Fibroblast of lung (primary cell): ENCODE data around the gene TMED8. TPM values are rescaled to one million over a fixed set of nuclear protein-coding genes. Genes with fewer than 3 reads are reported as not detected.

Source experiments
- DNase-seq, 2 donors: peaks; one replicate each; pipeline versions ENCODE4 v3.0.0 to v3.0.0-alpha.2; 2010; ENCODE audit warnings: low read depth in 2 of 2
- H2AFZ ChIP-seq: 2 replicates; pipeline ENCODE4 v1.5.1; 2012; ENCODE audit warnings: low read length, control low read depth, inconsistent platforms
- H3K27ac ChIP-seq: 2 replicates; pipeline ENCODE4 v1.5.1; 2011; ENCODE audit warnings: low read length, control low read depth; ENCODE audit not compliant: insufficient read depth
- H3K27me3 ChIP-seq: 2 replicates; pipeline ENCODE4 v1.5.1; 2011; ENCODE audit warnings: mild to moderate bottlenecking, low read length; ENCODE audit not compliant: control insufficient read depth, insufficient read depth
- H3K36me3 ChIP-seq: 2 replicates; pipeline ENCODE4 v1.5.1; 2011; ENCODE audit warnings: low read length; ENCODE audit not compliant: control insufficient read depth, insufficient read depth
- H3K4me1 ChIP-seq: 2 replicates; pipeline ENCODE4 v1.5.1; 2011; ENCODE audit warnings: low read length; ENCODE audit not compliant: control insufficient read depth, insufficient read depth; ENCODE audit errors: extremely low read depth
- H3K4me2 ChIP-seq: 2 replicates; pipeline ENCODE4 v1.5.1; 2011; ENCODE audit warnings: low read length, control low read depth; ENCODE audit not compliant: insufficient read depth; ENCODE audit errors: extremely low read depth
- H3K4me3 ChIP-seq, 4 experiments: fragments of 200-600 bp in 1 of 4; sonication (generic) in 1 of 4; replicated peaks in 1 of 4; 2 replicates each; pipeline ENCODE4 v1.5.1; 2011 to 2016; ENCODE audit warnings: low read length in 4 of 4, low read depth in 3 of 4, mild to moderate bottlenecking in 3 of 4, control low read depth in 2 of 4, inconsistent platforms in 1 of 4, mixed read lengths in 1 of 4; ENCODE audit not compliant: insufficient read depth in 1 of 4; ENCODE audit errors: control extremely low read depth in 1 of 4
- H3K79me2 ChIP-seq: 2 replicates; pipeline ENCODE4 v1.5.1; 2012; ENCODE audit warnings: mild to moderate bottlenecking, low read length, inconsistent platforms; ENCODE audit not compliant: control insufficient read depth, insufficient read depth
- H3K9ac ChIP-seq: 2 replicates; pipeline ENCODE4 v1.5.1; 2011; ENCODE audit warnings: mild to moderate bottlenecking, low read length, control low read depth; ENCODE audit not compliant: insufficient read depth
- H3K9me3 ChIP-seq: 2 replicates; pipeline ENCODE4 v1.5.1; 2012; ENCODE audit warnings: low read depth, low read length; ENCODE audit not compliant: control insufficient read depth, insufficient read depth
- H4K20me1 ChIP-seq: 2 replicates; pipeline ENCODE4 v1.5.1; 2011; ENCODE audit warnings: low read length; ENCODE audit not compliant: control insufficient read depth, insufficient read depth; ENCODE audit errors: extremely low read depth
- EZH2 ChIP-seq: IDR thresholded peaks from 2 replicates; pipeline ENCODE4 v1.5.1; 2012; ENCODE audit warnings: low read length, control low read depth, mild to moderate bottlenecking; ENCODE audit errors: missing control alignments
- polyA plus RNA-seq, 2 donors: library from polyadenylated mRNA; depleted of rRNA in 1 of 2; stranded (reverse) in 1 of 2; unstranded in 1 of 2; fragments of >200 nt; gene quantifications; 2 replicates each; pipeline ENCODE4 v1.2.1, GENCODE V29; 2011 to 2012; ENCODE audit warnings: missing spikeins in 1 of 2
- total RNA-seq: library from RNA; depleted of rRNA; stranded (reverse); fragments of >200 nt; gene quantifications from 2 replicates; pipeline ENCODE4 v1.2.1, GENCODE V29; 2014
- TF ChIP-seq, protein P1 (sequence below), 2 donors: IDR thresholded peaks in 1 of 2; conservative IDR thresholded peaks in 1 of 2; 1 replicate in 1 of 2; 2 replicates in 1 of 2; pipeline ENCODE4 v1.5.1; 2011 to 2012; ENCODE audit warnings: low read length in 2 of 2, control low read depth in 1 of 2, inconsistent platforms in 1 of 2, low read depth in 1 of 2, mild to moderate bottlenecking in 1 of 2

Gene TMED8
- total and polyA plus RNA-seq, 2 donors (not counting 1 experiment from before 2014, with no cell fraction given): 7.0 to 7.4 TPM

DNA sequence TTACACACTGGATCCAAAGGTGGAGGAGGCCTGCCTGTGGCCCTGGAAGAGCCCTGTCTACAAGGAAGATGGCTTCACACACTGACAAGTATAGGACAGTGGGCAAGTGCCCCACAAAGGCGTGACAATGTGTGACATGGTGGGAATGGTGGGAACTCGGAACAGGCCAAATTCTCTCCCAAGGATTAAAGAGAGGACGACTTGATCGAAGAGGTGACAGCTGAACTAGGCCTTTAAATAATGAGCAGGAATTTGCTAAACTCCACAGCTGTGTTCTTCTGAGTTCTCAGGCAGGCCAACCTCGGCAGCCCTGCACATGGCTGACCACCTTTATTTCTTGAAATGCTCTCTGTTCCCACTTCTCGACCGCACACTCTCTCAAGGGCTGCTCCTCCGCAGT is 80.0 kb downstream of the TMED8 start:
- TF ChIP-seq, protein P1, sequence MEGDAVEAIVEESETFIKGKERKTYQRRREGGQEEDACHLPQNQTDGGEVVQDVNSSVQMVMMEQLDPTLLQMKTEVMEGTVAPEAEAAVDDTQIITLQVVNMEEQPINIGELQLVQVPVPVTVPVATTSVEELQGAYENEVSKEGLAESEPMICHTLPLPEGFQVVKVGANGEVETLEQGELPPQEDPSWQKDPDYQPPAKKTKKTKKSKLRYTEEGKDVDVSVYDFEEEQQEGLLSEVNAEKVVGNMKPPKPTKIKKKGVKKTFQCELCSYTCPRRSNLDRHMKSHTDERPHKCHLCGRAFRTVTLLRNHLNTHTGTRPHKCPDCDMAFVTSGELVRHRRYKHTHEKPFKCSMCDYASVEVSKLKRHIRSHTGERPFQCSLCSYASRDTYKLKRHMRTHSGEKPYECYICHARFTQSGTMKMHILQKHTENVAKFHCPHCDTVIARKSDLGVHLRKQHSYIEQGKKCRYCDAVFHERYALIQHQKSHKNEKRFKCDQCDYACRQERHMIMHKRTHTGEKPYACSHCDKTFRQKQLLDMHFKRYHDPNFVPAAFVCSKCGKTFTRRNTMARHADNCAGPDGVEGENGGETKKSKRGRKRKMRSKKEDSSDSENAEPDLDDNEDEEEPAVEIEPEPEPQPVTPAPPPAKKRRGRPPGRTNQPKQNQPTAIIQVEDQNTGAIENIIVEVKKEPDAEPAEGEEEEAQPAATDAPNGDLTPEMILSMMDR (conservative IDR thresholded peaks at IDR 0.05 in 1 of 2, IDR thresholded peaks at IDR 0.05 in 1 of 2; ENCODE audit: low read depth in 1 of 2, low read length in 2 of 2): no peak
- TF ChIP-seq EZH2: no peak
- Histone ChIP-seq H4K20me1 (no peaks in the 10 kb centered on the region), H3K9ac (no peak overlapping the region), H3K4me2 (no peak overlapping the region), H3K79me2 (no peaks in the 10 kb centered on the region), H3K4me3 (no peak overlapping the region), H2AFZ (no peak overlapping the region), H3K4me1 (no peaks in the 10 kb centered on the region), H3K36me3 (no peaks in the 10 kb centered on the region), H3K27ac (no peak overlapping the region), H3K9me3 (no peaks in the 10 kb centered on the region), H3K27me3 (no peaks in the 10 kb centered on the region)
- DNase-seq: no peak

DNA sequence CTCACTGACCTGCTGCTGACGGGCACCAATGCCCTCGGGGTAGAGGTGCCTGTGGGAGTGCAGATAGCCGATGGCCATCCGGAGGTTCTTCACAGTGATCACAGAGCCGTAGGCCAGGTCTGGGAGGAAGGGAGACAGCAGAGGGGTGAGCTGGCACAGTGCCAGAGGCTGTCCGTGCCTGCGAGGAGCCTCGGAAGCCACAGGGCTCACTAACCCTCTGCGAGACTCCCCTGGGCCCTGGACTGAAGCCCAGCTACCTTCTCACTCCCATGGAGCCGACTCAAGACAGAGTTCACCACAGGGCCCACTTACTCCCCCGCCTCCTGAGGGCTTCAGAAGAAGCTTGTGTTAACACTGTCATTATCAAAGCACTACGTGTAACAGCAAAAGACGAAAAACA is 80.7 kb downstream of the TMED8 start:
- no peaks in the 10 kb centered on the region for H3K27me3 ChIP-seq
- no peak overlapping the region for H3K9ac ChIP-seq
- no peaks in the 10 kb centered on the region for H3K9me3 ChIP-seq
- H4K20me1 ChIP-seq: no peaks in the 10 kb centered on the region
- no peak overlapping the region for H3K4me2 ChIP-seq
- H2AFZ ChIP-seq: no peak overlapping the region
- no peaks in the 10 kb centered on the region for H3K36me3 ChIP-seq
- TF ChIP-seq, protein P1 (conservative IDR thresholded peaks at IDR 0.05 in 1 of 2, IDR thresholded peaks at IDR 0.05 in 1 of 2; ENCODE audit: low read depth in 1 of 2, low read length in 2 of 2): no peak
- no peak for TF ChIP-seq EZH2
- H3K27ac ChIP-seq: no peak overlapping the region
- no peaks in the 10 kb centered on the region for H3K79me2 ChIP-seq
- DNase-seq: no peak
- no peaks in the 10 kb centered on the region for H3K4me1 ChIP-seq
- H3K4me3 ChIP-seq: no peak overlapping the region

DNA sequence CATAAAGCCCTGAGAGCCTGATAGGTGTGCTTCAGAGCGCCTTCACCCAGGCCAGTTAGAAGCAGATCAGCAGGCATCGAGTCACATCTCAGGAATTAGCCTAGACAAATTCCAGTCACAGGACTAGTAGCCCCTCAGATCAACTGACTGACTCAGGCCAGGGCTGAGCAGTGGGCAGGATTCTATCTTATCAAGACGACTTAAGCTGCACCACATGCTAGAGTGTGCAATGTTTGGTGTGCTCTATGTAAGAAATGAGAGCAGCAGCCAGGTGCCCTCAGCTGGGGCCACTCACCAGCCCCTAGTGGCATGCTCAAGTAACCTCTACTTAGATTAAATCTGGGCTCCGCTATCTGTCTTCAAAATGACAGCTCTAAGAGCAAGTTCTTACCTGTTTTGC is 86.2 kb downstream of the TMED8 start:
- DNase-seq: peak in 1 of 2 donors; percentile 63

More for the DNA sequence above, 86.2 kb downstream of the TMED8 start:
- Histone ChIP-seq H3K4me3 (no peak overlapping the region), H3K9ac (no peak overlapping the region), H3K4me2 (no peak overlapping the region), H2AFZ (no peak overlapping the region), H3K27ac (no peak overlapping the region), H4K20me1 (no peaks in the 10 kb centered on the region), H3K27me3 (no peaks in the 10 kb centered on the region), H3K36me3 (no peaks in the 10 kb centered on the region), H3K4me1 (no peaks in the 10 kb centered on the region), H3K9me3 (no peaks in the 10 kb centered on the region), H3K79me2 (no peaks in the 10 kb centered on the region)
- TF ChIP-seq, protein P1 (conservative IDR thresholded peaks at IDR 0.05 in 1 of 2, IDR thresholded peaks at IDR 0.05 in 1 of 2; ENCODE audit: low read depth in 1 of 2, low read length in 2 of 2): no peak
- TF ChIP-seq EZH2: no peak
